Hindlimb muscle (tissue), 1 donor: ENCODE measurements around the gene WNT10A. TPM values are rescaled to one million over a fixed set of nuclear protein-coding genes. Genes with fewer than 3 reads are reported as not detected.
"Not testable (repeated sequence)": the region's sequence is repeated elsewhere in the genome, so short reads cannot be mapped to it uniquely, and the experiment has no call there.

Experiments
- DNase-seq: peaks from one replicate; pipeline ENCODE4 v3.0.0-alpha.2; 2013
- polyA plus RNA-seq: library from polyadenylated mRNA; unstranded; fragments of 120-200 nt; gene quantifications from one replicate; pipeline ENCODE4 v1.2.1, GENCODE V29; 2013; ENCODE audit not compliant: insufficient read length

Gene WNT10A
- polyA plus RNA-seq, 1 donor = 0.23 TPM

DNA sequence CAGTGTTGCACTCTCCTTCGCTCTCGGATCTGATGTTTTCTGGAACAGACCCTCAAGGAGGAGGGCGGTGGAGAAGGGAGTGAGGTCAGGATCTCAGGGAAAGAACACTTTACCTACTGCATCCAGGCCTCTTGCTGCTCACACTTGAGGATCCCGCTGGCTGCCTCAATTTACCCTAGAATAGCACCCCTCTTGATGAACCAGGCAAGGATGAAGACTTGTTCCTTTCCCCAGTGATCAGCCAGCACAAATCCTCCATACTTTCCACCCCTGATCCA lies 14.2 kb downstream of the WNT10A start:
- DNase-seq = no peak

DNA sequence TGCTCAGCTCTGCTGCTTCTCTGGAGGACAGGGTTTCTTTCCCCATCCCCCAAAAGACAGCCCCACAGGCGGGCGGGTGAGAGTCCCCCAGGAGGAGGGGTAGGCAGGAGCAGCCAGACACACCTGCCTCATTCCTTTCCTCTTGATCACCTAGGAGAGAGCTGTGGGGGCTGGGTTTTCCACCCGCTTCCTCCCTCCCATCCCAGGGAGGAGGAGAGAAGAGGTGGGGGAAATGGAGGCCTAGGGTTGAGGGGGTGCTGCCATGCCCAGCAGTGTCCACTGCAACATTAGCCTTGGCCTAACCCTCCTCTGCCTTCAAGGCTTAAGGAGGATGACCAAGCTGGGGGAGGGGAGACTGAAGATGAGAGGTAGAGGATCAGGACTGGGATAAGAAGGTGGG lies 14.7 kb downstream of the WNT10A start:
- DNase-seq = no peak

DNA sequence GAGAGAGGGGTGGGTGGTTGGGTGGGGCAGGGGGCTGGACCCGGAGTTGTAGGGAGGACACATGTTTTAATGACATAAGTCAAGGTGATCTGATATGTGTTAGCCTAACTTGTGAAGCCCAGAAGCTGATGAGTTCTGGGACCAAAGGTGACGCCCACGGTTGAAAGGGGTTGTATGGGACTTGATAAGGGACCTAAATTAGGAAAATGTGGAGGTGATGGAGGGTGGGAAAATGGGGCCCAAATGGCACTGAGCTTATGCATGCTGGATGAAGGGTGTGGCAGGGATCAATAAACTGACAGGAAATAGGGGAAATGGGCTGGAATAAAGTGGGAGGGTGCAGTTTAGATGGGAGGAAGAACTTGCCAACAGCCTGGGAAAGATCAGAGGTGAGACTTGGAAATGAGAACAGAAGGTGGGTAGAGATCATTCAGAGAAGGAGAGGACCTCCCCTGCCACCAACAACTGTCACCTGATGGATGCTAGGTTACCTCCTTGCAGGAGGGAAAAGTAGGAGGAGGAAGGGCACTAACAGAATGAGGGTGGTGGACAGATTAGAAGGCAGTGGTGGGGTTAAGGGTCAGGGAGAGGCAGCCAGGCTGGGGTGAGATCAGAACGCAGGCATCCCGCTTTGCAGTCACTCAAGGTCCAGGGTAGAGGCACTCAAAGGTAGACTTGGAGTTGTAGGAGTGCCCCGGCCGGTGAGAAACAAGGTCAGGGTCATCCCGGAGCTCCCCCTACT lies 15.3 kb downstream of the WNT10A start:
- DNase-seq = no peak

DNA sequence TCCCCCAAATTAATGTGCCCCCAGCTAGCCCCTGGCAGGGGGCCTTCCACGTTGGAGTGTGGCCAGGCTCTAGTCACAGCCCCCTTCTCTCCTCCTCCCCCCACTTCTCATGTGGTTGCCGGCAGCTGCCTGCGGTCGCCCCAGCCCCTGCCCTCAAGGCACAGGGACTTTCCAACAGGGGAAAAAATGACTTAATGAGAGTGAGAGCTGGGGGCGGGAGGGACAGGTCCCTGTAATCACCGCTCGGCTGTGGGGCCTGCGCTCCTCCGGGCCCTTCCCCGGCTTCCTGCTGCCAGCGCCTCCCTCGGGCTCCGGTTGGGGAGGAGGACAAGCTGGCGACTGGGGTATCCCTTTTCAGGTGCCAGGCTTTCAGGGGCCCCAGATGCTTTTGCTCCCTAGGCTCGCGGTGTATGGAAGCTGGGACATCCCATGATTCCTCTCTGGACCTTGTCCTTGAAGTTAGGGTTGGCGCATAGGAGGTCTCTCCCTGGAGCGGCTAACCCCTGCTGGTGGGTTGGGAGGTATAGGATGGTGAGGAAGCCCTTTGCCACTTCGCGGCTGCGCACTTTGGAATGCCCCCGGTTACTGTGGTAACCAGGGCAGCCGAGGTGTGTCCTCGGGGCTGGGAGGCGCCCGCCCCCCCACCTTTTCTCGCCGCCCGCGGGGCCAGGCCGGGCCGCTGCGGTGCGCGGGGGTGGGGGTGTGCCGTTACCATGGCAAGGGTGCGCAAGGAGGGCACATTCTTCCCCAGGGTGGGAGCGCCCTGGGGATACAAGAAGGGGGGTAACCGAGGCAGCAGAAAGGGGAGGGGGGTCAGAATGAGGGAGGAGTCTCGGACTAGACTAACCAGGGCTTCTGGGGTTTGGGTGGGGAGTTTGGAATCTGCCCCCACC lies 16.1 kb downstream of the WNT10A start:
- DNase-seq = no peak

DNA sequence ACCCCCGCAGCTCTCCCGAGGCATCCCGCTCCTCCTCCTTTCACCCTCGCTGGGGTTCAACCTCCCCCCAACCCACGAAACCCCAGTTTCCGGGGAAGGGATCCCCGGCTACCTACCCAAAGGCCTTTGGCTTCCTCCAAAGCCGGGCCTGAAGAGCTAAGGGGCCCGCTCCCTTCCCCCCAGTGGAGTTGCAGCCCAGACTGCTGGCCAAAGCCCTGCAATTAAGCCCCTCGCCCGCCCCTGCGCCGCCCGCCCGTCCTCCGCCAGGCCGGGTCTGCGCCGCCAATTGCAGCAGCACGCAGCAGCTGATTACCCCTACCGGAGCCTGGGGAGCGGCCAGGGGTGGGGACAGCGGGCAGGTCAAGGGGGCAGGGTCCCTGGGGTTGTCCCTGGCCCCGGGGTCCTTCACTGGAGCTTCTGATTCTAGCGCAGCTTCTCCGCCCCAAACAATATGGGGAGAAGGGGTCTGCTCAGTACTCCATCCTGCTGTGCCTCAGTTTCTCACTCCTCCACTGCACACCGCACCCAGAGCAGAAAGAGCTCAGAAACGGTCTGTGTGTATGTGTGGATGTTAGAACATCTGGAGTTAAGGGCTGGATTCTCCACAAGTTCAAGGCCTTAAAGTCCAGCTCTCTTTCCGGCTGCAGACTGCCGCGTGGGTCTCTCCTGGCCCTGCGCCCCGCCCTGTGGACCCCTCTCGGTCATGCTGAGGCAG lies 16.9 kb downstream of the WNT10A start:
- no peak for DNase-seq

DNA sequence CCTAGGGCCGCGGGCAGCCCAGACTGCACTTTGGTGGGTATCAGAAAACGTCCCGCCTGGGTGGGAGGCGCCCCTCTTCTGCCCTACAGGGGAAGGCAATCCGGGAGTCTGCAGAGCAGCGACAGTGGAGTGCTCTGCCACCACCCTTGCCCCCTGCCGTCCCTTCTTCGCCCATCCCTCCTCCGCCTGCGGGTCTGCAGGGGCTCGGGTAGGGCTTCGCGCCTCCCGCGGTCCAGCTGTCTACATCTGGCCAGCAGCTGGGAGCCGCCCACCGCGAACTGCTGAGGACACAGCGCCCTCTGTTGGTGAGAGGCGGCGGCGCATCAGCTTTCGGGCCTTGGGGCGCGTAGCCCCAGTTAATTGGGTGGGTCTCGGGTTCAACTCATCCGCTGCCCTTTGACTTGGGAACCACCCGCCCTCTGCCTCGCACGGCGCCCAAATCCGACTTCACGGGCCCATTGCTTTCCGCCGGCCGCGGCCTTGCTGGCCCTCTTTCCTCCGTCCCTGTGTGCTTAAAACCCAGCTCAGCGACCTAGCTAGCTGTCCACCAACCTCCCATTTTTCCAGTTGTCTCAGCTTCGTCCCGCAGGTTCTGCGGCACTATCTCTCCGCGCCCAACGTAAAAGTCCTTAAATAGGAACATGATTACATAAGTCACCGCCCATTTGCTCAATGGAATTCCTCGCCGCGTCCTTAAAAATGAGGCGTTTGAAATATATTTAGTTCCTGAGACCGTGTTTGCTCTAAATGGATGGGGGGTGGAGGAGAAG lies 17.6 kb downstream of the WNT10A start:
- DNase-seq = peak; percentile 64

DNA sequence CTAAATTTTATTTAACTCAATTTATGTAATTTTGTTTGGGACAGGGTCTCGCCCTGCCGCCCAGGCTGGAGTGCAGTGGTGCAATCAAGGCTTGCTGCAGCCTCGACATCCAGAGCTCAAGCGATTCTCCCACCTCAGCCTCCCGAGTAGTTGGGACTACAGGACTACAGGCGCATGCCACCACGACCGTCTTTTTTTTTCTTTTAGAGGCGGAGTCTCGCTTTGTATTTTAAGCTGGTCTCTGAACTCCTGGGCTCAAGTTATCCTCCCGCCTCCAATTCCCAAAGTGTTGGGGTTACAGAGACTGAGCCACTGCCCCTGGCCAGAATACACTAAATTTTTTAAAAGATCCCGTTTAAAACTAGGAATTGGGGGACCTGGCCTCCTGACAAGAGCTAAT lies 18.5 kb downstream of the WNT10A start:
- DNase-seq = no peak

DNA sequence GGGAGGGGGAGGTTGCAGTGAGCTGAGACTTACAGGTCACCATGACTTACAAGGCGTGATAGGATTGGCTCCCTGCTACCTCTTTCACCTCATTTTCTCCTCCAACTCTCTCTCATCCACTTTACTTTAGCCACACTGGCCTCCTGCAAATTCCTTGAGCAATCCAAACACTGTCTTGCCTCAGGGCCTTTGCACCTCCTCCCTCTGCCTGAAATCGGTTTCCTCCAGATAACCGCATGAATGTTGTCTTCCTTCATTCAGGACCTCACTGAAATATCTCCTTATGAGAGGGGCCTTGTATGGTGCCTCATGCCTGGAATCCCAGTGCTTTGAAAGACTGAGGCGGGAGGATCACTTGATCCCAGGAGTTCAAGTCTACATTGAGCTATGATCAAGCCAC lies 21.8 kb downstream of the WNT10A start:
- DNase-seq = no peak

DNA sequence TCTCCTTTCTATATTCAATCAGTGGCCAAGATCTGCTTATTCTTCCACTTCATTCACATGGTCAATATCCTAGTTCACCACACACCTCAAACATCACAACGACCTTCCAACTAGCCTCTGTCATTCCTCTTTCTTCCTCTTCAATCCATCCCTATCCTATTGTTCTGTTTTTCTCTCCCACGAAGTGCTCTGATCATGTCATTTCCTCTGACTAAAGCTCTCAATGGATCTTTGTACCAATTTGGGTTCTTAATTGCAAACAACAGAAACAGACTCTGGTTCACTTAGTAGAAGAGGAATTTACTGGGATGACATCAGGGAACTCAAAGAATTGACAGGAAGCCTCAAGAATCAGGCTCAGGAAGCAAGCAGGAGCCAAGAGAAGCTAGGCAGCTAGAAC lies 23.5 kb downstream of the WNT10A start:
- DNase-seq = no peak

DNA sequence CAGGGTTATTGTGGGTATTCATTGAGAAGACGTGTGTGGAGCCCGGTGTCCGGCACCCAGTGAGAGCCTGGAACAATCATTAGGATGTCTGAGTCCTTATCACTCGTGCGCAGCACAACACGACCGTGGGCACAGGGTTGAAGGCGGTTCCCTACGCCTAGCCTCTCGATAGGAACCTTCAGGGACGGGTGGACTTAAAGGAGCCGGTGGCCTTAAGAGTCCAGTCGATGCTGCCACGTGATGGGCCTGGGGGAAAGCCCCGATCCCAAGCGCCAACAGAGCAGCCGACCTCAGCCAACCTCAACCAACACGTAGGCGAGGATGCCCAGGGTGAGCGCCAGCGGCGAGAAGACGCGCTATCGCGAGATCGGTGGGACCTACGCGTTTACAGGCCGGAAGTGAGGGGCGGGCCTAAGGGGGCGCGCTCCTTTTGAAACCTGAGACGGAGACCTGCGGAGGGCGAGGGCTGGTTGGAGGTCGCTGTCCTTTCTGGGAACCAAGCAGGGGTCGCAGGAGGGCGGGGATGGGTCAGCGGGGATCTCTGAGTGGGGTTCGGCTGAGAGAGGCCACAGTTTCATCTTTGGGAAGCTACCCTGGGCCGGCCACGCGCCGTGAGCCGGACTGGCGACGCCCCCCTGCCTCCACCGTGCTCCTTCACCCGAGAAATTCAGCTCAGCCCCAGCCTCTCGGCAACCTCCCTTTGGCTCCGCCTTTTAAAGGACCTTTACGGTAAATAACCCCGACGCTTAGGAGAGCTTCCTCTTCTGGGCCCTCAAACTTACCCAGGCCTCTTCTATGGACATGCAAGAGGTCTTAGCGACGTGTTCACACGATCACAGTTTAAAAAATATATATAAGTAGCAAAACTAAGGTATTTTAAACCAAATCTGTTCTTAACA lies 28.3 kb downstream of the WNT10A start:
- DNase-seq = peak; percentile 84

DNA sequence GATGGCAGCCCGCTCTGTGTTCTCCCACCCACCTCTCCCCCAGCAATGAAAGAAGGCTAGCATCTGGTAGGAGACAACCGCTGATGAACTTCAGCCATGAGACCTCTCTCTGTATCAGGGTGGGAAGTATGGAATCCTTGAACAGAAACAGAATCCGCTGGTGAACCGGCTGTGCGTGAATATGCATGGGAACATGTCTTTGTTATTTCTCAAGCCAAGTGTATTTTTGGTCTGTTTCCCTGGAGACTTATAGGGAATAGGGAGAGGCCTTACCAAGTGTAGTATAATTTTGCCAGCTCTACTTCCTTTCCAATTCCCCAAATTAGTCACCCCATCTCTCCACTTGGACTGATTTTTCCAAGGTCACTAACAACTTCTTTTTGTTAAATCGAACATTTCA lies 30.1 kb downstream of the WNT10A start:
- DNase-seq = no peak

DNA sequence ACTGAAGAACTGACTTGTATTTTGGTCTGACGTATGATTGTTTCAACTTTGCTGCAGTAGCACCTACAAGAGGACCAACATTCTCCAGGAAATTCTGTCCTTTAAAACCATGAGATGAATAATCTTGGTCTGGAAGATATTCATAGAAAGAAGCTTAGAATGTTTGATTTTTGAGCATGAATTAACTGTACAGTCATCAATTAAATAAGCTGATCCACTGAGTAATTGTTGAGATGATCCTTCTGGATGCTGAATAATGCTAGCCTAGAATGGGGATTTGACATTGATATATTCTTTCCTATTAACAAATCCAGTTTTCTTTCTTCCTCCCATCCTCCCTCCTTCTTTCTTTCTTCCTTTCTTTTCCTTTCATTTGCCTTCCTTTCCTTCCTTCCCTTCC lies 39.9 kb downstream of the WNT10A start:
- no peak for DNase-seq

DNA sequence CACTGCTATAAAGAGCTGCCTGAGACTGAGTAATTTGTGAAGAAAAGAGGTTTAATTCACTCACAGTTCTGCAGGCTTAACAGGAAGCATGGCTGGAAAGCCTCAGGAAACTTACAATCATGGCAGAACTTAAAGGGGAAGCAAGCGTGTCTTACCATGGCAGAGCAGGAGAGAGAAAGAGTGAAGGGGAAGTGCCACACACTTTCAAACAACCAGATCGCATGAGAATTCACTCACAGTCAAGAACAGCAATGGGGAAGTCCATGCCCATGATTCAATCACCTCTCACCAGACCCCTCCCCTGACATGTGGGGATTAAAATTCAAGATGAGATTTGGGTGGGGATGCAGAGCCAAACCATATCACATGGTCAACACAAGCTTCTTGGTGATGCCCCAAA lies 44.1 kb downstream of the WNT10A start:
- no peak for DNase-seq

DNA sequence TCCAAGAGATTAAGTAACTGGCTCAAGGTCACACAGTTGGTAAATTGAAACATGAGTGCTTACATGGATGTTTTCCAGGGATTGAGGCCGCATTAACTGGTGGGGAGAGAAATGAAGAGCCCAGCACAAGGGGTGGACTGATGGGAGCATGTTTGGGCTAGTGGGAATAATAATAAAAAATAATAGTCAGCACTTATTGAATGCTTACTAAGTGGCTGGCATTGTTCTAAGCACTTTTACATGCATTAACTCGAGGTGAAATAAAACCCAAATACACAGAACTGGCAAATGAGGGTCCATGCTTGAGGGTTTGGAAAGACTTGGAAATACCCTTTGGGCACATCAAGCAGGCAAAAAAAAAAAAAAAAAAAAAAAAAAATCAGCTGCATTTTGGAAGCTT lies 44.8 kb downstream of the WNT10A start:
- DNase-seq = no peak

DNA sequence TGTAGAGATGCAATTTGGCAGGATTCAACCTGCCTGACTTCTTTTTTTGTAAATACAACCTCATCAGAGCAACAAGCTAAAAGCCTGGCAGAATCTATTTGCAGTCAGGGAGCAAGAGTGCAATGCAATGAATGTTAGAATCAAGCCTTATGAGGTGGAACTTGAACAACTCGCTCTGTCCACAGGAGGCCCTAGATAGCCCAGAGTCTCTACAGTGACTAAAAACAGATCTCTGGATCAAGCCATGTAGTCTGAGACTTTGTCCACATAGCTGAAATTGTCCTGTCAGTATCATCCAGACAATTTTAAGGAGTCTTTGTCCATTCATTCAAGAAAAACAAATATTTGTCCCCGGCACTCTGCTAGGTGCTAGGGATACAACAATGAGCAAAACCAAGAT lies 46.8 kb downstream of the WNT10A start:
- no peak for DNase-seq

DNA sequence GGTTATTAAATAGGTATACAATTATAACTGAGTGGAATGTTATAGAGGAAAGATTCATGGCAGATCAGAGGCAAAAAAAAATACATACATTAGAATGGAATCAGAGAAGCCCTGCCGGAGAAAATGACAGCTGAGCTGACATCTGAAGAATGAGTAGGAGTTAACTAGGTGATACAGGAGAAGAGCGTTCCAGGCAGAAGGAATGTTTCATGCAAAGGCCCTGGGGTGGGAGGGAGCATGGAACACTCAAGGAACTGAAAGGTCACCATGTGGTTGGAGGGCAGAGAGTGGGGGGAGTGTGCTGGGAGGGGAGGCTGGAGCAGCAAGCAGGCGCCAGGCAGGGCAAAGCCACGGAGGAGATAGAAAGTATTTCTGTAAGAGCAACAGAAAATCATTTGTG lies 47.2 kb downstream of the WNT10A start:
- DNase-seq = no peak

DNA sequence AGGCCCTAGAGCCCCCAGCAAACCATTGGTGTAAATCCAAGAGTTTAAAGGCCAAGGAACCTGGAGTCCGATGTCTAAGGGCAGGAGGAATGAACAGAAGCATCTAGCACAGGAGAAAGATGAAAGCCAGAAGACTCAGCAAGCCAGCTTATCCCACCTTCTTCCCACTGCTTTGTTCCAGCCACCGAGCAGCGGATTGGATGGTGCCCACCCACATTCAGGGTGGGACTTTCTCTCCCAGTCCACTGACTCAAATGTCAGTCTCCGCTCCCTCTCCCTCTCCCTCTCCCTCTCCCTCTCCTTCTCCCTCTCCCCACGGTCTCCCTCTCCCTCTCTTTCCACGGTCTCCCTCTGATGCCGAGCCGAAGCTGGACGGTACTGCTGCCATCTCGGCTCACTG lies 49.8 kb downstream of the WNT10A start:
- DNase-seq = not testable (repeated sequence)

DNA sequence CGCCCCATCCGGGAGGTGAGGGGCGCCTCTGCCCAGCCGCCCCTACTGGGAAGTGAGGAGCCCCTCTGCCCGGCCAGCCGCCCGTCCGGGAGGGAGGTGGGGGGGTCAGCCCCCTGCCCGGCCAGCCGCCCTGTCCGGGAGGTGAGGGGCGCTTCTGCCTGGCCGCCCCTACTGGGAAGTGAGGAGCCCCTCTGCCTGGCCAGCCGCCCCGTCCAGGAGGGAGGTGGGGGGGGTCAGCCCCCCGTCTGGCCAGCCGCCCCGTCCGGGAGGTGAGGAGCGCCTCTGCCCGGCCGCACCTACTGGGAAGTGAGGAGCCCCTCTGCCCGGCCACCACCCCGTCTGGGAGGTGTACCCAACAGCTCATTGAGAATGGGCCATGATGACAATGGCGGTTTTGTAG lies 51.1 kb downstream of the WNT10A start:
- not testable (repeated sequence) for DNase-seq
